GM19099 (cell line): Measurements from ENCODE around the gene PLCXD3.

Experiments
- POLR2A ChIP-seq: IDR thresholded peaks from 3 replicates; pipeline ENCODE4 v1.6.1; 2011; ENCODE audit warnings: low read depth; ENCODE audit not compliant: insufficient read length; ENCODE audit errors: extremely low read depth

PLCXD3 gene

DNA sequence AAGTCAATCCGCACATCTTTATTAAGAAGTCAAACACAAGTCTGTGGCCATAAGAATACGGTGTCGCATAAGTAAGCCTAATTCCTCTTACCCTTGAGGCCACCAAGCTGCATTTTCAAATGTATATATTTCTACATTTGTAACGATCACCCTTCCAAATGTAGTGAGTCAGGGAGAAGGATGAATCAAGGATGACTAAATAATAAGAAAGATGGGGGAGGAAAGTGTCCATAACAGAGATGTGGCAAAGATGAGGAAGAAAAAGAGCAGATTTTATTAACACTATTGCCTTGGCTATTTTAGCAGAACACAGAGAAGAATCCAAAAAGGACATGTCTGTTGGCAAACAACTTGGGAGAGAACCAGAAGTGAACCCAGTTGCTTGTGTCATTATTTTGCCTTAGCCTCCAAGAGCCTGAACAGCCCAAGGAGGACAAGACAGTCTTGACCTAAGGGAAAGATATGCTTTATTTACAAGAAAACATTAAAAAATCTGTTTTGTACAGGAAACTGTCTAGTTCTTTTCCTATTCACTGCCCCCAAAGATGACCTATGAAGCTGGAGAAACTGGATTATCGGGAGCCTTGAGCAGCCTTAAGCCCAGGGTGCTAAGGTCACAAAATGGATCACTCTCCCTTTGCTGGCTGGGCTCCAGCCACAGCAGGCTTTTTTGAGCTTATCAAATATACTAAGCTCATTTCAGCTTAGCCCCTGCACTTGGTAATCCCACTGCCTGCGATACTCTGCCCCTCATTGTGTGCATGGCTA lies 101.5 kb downstream of the PLCXD3 start:
- TF ChIP-seq POLR2A = no peak

DNA sequence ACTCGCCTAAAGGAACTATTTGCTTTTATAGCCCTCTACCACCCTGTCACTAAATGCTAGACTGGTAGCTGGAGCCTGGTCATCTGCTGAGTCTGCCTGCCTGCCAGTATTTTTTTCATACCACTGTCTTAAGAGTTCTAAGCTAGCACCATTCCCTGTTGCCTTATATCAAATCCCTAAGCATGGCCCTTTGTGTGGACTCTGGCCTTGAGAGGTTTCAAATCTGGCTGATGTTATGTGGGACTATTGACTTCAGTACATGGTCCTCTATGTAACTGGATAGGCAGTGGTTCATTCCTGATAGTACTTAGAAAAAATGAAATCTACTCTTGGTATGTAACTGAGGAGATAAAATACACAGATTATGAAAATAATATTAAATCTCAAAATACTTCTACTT lies 103.5 kb downstream of the PLCXD3 start:
- TF ChIP-seq POLR2A = no peak

DNA sequence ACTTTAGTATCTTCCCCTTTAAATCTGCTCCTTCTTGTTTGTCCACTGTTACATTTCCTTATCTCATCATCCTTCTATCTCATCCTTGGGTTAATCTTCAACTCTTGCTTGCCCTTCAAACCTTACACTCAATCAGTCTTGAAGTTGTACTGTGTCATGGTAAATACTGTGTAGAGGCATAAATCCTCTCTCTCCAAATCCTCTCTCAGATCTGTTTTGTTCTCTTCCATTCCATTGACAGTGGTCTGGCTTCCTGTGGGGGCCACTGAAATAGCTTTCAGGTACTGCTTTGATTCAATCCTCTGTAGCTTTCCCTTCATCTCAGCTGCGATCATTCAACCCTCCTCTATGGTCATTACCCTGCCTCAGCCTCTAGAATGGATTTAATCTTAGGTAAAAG lies 104.0 kb downstream of the PLCXD3 start:
- TF ChIP-seq POLR2A = no peak

DNA sequence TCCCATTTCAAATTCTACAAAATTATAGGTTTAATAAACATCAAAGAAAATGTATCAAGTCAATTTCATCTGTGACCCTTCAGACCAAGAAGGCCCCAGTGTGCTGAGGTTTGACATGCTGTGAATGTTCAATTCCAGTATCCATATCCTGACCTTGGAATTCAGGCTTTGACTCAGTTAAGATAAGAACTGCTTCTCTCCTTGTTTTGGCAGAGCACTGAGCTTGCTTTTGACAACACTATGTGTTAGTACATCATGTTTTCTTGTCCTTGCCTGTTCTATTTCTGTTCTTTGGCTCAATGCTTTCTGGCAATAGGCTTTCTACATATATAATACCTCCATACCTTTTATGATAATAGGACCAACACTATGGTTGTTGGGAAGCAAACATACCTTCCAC lies 105.6 kb downstream of the PLCXD3 start:
- no peak for TF ChIP-seq POLR2A

DNA sequence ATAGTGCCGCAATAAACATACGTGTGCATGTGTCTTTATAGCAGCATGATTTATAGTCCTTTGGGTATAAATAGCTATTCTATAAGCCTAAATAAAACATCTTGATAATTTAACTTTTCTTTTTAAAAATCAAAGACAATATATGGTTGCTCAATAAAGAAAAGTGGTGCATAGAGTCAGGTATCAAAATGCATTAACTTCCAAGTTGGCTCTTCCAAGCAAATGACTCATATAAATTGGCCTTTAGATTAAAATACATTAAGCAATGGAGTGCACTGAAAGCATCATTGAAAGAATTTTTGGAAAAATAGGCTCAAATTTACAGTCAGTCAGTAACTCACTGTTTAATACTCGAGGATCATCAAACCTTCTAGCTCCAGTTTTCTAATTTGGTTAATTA lies 106.6 kb downstream of the PLCXD3 start:
- no peak for TF ChIP-seq POLR2A

DNA sequence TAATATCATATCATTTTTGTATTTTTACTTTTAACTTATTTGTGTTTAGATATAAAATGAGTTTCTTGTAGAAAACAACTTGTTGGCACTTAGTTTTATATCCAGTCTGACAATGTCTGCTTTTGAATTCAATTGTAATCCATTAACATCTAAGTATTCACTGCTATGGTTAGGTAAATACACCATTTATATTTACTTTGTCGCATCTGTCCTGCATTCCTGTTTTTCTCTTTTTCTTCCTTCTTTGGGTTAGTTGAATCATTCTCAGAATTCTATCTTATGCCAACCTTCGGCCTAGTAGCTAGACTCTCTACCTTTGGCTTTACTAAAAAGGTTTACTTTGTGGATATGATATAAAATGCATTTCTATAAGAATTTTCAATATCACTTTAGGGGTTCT lies 107.6 kb downstream of the PLCXD3 start:
- no peak for TF ChIP-seq POLR2A

DNA sequence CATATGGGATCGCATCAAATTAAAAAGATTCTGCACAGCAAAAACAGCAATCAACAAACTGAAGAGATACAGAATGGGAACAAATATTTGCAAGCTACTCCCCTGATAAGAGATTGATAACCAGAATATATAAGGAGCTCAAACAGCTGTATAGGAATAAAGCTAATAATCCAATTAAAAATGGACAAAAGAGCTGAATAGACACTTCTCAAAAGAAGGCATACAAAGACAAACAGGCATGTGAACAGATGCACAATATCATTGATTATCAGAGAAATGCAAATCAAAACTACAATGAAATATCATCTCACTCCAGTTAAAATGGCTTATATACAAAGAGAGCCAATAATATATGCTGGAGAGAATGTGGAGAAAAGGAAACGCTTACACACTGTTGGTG lies 110.6 kb downstream of the PLCXD3 start:
- TF ChIP-seq POLR2A = no peak

DNA sequence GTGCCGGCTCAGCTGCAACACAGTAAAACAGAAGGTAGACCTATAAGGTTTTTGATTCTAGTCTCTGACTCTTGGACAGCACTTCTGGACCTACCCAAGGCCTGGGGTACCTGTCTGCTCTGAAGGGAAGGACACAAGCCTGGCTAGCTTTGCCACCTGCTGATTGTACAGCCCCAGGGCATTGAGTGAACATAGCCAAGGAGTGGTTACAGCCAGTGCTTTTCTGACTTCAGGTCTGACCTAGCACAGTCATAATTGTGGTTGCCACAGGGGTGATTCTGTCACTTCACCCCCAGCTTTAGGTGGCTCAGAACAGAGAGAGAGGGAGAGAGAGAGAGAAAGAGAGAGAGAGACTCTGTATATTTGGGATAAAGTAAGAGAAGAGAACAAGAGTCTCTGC lies 118.4 kb downstream of the PLCXD3 start:
- TF ChIP-seq POLR2A = no peak

DNA sequence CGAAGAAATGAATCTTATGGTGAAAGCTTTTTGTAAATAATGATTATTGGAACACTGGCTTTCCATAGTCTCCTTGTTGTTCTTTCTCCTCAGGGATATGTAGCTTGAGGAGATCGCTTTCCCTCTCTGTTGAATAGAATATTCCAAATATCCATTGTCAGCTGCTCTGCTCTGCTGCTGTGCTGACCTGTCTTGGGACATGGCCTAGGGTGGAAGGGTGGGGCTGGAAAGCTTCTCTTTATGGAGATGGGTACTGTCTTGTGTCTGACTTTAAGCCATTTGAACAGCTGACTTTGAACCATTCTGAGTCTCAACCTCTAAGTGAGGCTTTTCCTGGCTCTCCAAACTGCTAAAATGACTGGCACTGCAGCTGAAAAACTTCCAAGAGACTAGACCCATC lies 135.8 kb downstream of the PLCXD3 start:
- TF ChIP-seq POLR2A = no peak

DNA sequence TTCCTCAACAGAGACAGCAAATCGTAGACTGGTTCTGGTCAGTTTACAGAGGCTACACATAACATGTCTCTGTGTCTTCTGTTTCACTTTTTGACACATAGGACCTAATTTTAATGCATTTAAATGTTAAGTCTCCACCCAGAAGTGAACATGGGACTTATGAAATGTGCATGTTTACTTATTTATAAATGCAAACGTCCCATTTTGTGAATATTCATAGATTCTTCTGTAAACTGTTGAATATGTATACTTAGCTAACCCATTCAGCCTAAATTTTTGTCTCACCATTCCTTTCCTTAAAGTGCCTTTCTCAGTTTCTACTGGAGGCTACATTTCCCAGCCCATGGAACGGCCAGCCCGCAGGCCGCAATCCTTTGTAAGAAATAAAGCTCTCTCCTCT lies 137.2 kb downstream of the PLCXD3 start:
- TF ChIP-seq POLR2A = no peak

DNA sequence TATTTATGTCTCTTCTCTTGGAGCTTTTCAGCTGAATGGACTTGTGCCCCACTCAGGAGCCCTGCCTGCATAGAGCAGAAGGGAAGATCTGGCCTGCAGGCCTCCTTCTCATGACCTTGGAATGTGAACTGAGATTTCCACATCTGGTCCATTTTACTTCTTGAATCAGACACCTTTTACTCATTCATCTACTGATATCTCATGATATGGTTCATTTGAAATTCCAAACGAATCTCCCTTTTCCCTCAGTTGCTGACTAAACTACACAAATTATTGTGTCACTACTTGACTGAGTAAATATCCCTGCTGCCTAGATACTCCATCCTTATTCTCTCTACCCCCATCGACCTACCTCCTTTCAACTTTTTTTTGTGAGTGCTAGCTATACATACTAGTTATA lies 138.7 kb downstream of the PLCXD3 start:
- TF ChIP-seq POLR2A = no peak

DNA sequence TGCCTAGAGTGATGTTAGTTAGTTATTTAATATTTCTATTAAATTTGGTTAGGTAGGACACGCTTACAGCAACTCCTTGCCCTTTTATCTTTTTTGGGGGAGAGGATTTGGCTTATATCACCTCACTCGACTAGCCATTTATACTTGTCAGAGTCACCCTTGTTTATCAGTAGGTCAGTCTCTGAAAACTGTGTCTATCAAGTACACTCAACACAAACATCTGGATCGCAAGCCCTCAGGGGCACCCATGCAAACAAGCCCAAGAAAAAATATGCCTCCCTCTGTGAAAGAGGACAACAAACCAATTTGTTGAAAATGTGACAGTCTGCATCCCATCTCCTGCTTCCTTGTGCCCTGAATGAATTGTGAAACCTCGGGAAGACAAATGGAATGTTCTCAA lies 139.9 kb downstream of the PLCXD3 start:
- no peak for TF ChIP-seq POLR2A

DNA sequence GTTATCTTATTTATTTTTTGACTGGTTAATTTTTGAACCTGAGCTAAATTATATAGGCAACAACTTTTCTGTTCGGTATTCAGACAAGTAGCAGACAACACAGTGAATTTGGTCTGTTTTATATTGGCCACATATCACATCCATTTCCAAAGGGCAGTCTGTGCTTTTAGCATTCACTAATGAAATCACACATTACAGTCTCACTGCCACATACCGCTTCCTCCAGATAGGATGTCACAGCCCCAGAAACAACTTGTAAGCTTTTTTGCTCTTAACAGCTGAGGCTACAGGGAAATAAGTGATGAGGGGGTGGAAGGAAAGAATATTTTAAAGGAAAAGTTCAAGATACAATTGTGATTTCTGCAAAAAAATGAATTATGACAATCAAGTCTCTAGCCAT lies 140.6 kb downstream of the PLCXD3 start:
- TF ChIP-seq POLR2A = no peak

DNA sequence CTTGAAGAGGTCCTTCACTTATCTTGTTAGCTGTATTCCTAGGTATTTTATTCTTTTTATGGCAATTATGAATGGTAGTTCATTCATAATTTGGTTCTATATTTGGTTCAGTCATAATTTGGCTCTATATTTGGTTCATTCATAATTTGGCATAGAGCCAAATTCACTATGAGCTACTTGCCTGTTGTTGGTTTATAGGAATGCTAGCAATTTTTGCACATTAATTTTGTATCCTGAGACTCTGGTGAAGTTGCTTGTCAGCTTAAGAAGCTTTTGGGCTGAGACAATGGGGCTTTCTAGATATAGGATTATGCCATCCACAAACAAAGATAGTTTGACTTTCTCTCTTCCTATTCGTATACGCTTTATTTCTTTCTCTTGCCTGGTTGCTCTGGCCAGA lies 142.2 kb downstream of the PLCXD3 start:
- TF ChIP-seq POLR2A = no peak

DNA sequence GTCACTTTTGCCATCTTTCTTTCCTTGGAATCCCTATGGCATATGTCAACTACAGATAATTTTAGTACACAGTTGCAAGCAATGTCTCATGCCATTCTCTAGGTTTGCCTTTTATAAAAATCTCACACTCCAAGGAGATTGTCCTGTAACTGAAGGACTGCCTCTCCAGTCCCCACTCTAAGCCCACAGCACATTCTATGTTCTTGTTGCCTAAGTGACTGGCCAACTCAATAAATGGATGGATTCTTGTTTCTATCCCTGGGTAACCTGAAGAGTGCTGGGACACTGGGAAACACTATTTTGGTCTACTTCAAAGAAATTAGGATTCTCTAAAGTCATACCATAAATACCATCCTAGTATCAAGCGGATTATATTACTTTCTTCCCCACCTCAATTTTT lies 145.0 kb downstream of the PLCXD3 start:
- no peak for TF ChIP-seq POLR2A

DNA sequence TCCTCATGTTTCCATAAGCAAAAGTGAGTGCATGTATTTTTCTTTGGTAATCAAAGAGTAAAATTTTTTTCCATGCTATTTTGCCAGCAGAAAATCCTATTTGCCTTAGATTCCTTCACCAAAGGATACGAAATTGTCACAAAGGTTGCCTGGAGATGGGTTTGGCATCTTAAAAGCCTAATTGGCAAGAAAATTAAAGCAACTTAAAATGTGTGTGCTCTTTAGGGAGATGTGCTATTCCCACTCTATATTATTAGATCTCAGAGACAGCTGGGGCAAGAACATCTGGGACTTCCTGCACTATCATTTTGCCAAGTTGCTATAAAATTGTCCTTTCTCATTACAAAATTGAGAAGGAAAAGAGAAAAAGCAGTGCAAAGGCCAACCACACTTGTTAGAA lies 146.1 kb downstream of the PLCXD3 start:
- no peak for TF ChIP-seq POLR2A

DNA sequence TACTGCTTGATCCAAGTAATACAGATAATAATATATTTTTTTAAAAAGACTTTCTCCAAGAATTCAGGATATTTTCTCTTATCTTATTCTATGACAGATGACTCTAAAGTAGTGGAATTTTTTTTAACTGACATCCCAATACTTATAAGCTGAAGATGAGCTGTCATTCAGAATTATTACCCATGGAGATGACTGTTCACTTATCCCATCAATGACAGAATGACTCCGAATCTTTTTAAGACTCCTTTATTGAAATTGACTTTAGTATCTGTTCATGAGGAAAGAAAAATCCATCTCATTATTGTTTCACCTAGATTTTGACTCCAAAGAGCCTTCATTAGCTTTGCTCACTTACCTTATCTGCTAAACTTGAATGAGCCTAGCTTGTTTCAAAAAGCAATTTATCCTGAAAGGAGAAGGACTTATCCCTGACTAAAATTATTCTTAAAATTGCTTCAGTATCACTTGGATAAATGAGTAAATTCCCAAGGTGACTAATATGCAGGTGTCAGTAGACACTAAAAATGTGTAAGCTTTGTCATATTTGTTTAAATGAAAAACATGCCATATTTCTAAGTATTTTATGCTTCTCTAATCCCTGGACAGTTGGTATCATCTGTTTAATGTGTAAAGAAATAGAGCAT lies 146.9 kb downstream of the PLCXD3 start:
- TF ChIP-seq POLR2A = no peak
